ENCODE data around the gene BLVRA. TPM values are rescaled to one million over a fixed set of nuclear protein-coding genes. Genes with fewer than 3 reads are reported as not detected.

BLVRA gene
- total RNA-seq, 1 experiment from 2014 or later: 40.7 TPM

GRCh38 chr7:43768887-43769272 is 10.4 kb downstream of the BLVRA start:
- WGBS (ENCODE audit: extremely low coverage, insufficient read length, low lambda C conversion rate): no CpG with 5 or more reads among the region's 4 CpGs
- Histone ChIP-seq H2BK5ac (ENCODE audit: insufficient read length, low read length) (no peak overlapping the region), H2BK15ac (ENCODE audit: low read depth, low read length) (no peak overlapping the region), H3K79me2 (ENCODE audit: insufficient read depth, low read length) (0 out of 2 replicates have a peak, but pooled peaks cover 1% of the 10 kb centered on the region), H3K27ac (ENCODE audit: insufficient read length, low read depth, low read length) (no peak overlapping the region), H4K20me1 (ENCODE audit: control insufficient read depth, insufficient read depth, insufficient read length) (no peaks in the 10 kb centered on the region), H3K56ac (ENCODE audit: insufficient read length, low read depth, low read length) (no peak overlapping the region), H3K9me3 (ENCODE audit: control insufficient read depth, low read depth, low read length) (no peaks in the 10 kb centered on the region), H2BK20ac (ENCODE audit: low read depth, low read length, poor library complexity, severe bottlenecking) (no peak overlapping the region), H3K27me3 (ENCODE audit: insufficient read depth, low read length) (no peaks in the 10 kb centered on the region), H2BK120ac (ENCODE audit: low read depth, low read length, poor library complexity, severe bottlenecking) (no peak overlapping the region), H3K79me1 (ENCODE audit: insufficient read depth, low read depth, low read length, poor library complexity, severe bottlenecking) (no peaks in the 10 kb centered on the region), H3K23me2 (ENCODE audit: insufficient read length, low read depth, low read length, poor library complexity, severe bottlenecking) (no peaks in the 10 kb centered on the region), H4K5ac (ENCODE audit: insufficient read length, low read depth, low read length) (no peak overlapping the region), H3K23ac (ENCODE audit: insufficient read length, low read depth, low read length) (no peak overlapping the region), H3K14ac (ENCODE audit: insufficient read depth, low read length) (no peak overlapping the region), H2AFZ (ENCODE audit: low read length) (no peak overlapping the region), H2AK5ac (ENCODE audit: insufficient read length, low read length) (no peak overlapping the region), H4K91ac (ENCODE audit: insufficient read length, low read depth, low read length) (no peak overlapping the region), H3K4ac (ENCODE audit: low read depth, low read length) (no peak overlapping the region), H3K18ac (ENCODE audit: insufficient read length, low read depth, low read length) (no peak overlapping the region), H3K9ac (ENCODE audit: extremely low read depth, insufficient read length, low read length) (no peak overlapping the region), H2BK12ac (ENCODE audit: insufficient read length, low read depth, low read length) (no peak overlapping the region), H3K4me2 (ENCODE audit: insufficient read depth, insufficient read length, low read length) (no peak overlapping the region), H3K4me1 (ENCODE audit: insufficient read depth, low read length) (peaks cover 2% of the 10 kb centered on the region; the same call in 1 of the 2 replicates), H4K8ac (replicated peaks; ENCODE audit: insufficient read length, low read depth, low read length) (no peak overlapping the region), H3T11ph (ENCODE audit: low read length) (no peak overlapping the region)
- peaks cover 4 to 8% of the 10 kb centered on the region in 2 experiments; a peak in 3 of 5 replicates for H3K9me3 Mint-ChIP-seq
- no peak for DNase-seq
- no peak overlapping the region for H3K27ac Mint-ChIP-seq
- peaks cover 9 to 18% (median 10%) of the 10 kb centered on the region in 3 experiments; a peak in 6 of 7 replicates for H3K36me3 Mint-ChIP-seq (ENCODE audit: insufficient read depth in 1 of 3, low read depth in 3 of 3)
- H3K27me3 Mint-ChIP-seq (ENCODE audit: low read depth): no peaks in the 10 kb centered on the region; the same call in 1 of the 2 replicates
- TF ChIP-seq CTCF (conservative IDR thresholded peaks at IDR 0.05): no peak
- peaks cover 11 to 23% of the 10 kb centered on the region in 2 experiments for H3K4me1 Mint-ChIP-seq
- H3K4me3 Mint-ChIP-seq: no peak overlapping the region

Measured in H9 (cell line).